Testis (tissue), 2 donors: ENCODE data around the gene ITPR2.

ENCODE experiments used
- CTCF ChIP-seq, 3 experiments: fragments of 450-650 bp in 2 of 3; fragments of 200-600 bp in 1 of 3; sonication (generic) in 1 of 3; IDR thresholded peaks; one replicate each; pipeline ENCODE4 v1.5.1; 2016 to 2019; ENCODE audit warnings: antibody characterized with exemption in 3 of 3, mild to moderate bottlenecking in 2 of 3, moderate library complexity in 1 of 3
- POLR2A ChIP-seq: fragments of 450-650 bp; IDR thresholded peaks from one replicate; pipeline ENCODE4 v1.6.1; 2017; ENCODE audit warnings: antibody characterized with exemption, mild to moderate bottlenecking, moderate library complexity

- TF ChIP-seq CTCF (IDR thresholded peaks at IDR 0.05) (no peak), POLR2A (no peak)
These were observed 174.0 kb downstream of the ITPR2 start for GRCh38 chr12:26658991-26659390.
